ENCODE measurements around the gene CASQ2.
A peak's percentile ranks its signal among the peaks of the same experiment; 100 is the strongest.

The CASQ2 gene

DNA sequence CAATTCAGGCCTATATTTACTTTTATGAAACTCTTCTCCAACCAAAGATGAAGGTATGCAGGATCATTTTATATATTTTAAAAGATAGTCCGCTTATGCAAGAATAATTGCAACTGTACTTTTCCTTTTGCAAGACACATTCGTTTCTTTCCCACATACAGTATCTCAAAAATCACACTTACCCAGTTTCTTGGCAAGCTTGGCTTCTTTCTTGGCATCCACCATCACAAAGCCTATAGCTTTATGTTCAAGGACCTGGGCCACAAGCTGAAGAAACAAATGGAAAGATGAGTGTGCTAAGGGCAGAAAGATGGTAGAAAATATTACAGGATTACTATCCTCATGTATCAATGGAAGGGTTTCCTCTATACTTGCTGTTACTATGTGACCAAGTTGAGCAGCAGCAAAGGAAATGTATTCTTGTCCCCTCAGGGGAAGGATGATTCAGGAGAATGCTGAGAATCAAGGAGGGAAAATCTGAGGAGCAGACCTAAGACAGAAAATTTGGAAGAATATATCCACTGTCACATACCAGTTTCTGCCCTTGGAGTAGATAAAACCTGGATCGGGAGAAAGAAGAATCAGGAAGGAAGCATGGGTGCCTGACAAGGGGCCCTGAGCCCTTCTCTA lies 23.8 kb downstream of the CASQ2 start:
- intact Hi-C loops (cut with DNase I) = no loop called here
- DNase-seq = no peak

DNA sequence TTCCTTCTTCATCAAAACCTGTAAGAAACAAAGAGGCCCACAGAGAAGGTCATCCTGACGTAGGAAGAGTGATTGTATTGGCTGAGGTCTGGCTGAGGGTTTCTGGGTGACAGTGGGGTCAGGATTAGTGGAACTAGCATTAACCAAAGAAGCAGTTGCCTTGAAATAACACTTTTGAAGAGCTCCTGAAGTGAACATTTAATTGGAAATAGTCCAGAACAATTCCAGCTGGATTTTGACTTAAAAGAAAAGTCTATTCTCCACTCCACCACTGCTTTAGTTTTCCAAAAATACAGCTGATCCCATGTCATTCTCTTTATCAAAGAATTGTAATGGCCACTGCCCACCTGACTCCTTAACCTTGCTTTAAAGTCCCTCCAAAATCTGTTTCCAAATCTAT lies 27.7 kb downstream of the CASQ2 start:
- DNase-seq = no peak
- intact Hi-C loops (cut with DNase I) = no loop called here

DNA sequence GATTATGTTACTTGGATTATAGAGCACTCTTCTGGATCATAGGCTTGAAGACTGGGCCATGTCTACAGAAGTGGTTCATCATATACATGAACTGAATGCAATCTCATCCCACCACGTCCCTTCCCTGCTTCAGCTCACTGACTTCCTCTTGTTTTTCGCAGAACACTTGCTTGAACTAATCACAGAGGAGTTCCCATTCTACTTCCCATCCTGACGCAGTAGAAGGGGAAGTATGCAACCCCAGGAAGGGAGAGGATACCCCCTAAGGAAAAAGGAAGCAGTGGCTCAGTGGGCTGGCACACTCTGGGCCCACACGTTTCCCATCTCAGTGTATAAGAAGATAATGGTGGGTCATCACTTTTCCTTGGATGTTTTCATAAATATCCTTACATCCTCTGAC lies 36.2 kb downstream of the CASQ2 start:
- intact Hi-C loops (cut with DNase I) = no loop called here
- no peak for DNase-seq

DNA sequence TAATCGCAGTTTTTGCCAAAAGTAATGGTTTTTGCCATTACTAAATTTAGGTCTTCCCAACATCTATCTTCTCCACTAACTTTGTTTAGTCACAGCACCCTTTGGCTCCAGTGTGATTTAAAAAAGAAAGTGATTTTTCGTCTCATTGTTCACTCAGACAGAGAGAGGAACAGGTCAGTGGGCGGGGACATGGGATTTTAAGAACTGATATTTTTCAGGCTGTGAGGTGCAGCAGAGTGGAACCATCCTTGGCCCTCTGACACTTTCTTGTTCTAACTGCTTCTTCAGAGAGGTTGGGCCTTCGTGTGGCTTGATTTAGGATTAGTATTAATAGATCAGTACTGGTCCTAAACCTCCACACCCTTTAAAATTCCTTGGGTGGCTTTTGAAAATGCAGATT lies 38.8 kb downstream of the CASQ2 start:
- no peak for DNase-seq
- intact Hi-C loops (cut with DNase I) = no loop called here

DNA sequence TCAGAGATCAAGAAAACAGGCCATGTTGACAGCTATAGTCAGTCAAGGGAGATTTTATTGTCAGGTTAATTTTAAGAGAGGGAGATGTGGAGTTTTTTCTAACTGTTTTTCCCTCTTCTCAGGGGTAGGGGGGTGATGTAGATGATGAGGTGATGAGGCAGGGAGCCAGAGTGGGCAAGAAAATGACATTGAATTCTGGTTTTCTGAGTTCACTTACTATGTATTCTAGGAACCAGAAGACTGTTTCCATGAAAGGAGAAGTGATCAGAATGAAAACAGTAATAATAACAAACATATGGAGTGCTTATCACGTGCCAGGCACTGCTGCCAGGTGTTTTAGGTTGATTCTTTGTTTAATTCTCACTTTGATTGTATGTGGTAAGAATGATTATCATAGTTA lies 40.2 kb downstream of the CASQ2 start:
- intact Hi-C loops (cut with DNase I) = no loop called here
- no peak for DNase-seq

DNA sequence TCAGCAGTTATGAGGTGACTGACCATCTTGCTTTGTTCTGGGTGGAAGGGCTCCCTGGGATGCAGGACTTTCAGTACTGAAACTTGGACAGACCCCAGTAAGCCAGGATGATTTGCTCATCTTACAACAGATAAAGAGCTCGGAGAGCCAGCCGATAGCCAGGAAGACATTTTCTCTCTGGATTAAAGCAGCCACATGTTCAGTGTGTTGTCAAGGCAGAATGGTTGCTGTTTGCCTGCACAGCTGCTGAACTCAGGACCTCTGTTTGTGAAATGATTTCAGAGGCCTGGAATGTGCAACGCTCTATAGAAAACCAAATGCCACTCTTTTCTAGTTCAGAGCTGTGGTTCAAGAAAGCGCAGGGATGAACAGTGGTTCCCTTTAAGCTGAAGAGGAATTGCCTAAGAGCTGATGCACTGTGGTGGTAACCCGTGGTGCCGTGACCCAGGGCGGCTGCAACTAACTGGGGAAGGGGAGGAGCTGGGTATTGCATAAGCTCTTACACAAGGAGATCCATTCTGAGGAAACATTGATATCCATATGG lies 40.7 kb downstream of the CASQ2 start:
- DNase-seq = no peak
- intact Hi-C loops (cut with DNase I) = no loop called here

DNA sequence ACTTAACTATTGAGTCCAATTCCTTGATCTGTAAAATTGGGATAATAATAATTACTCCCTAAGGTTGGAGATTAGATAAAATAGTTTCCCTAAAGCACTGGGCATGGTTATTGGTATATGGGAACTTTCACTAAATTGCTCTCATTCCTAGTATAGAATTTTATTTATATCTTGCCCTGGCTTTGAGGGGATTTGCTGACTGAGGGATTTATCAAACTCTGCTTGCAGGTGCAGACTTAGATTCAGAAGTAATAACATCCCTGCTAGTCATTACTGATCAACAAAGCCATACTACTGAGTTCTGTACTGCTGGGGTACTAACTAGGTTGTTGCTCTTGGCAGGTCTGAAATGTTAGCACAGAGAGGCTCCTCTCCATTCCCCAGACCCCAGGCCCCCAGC lies 41.9 kb downstream of the CASQ2 start:
- intact Hi-C loops (cut with DNase I) = no loop called here
- DNase-seq = no peak

DNA sequence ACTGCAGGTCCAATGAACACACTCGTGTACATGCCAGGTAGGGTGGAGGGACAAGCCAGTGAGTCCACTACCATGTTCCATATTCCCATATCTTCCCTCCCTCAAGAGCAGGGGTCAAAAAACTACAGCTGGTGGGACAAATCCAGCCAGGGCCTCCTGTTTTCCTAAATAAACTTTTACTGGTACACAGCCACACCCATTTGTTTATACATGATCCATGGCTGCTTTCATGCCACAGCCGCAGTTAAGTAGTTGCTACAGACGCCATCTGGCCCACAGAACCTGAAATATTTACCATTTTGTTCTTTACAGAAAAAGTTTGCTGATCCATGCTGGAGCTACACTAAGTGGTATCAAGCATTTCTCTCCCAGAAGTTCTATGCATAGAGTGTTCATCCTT lies 42.4 kb downstream of the CASQ2 start:
- intact Hi-C loops (cut with DNase I) = no loop called here

DNA sequence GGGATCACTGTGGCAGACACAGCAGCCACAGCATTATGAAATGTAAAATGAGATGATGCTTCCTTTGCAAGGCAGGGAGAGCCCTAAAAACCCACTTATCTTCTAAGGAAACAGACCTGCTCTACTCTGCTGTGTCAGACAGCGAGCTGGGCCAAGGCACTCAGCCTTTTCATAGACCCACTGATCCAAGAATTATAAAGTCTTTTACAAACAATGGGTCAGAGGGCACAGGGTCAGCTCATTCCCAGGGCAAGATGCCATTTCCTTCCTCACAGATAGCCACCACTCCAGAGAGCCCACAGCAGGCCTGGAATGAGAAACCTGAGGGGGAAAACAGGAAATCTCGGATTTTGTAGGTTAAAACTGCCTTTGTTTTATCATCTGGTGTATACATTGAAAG lies 42.9 kb downstream of the CASQ2 start:
- no peak for DNase-seq
- intact Hi-C loops (cut with DNase I) = no loop called here

More for the DNA sequence above, 42.4 kb downstream of the CASQ2 start:
- DNase-seq = no peak

DNA sequence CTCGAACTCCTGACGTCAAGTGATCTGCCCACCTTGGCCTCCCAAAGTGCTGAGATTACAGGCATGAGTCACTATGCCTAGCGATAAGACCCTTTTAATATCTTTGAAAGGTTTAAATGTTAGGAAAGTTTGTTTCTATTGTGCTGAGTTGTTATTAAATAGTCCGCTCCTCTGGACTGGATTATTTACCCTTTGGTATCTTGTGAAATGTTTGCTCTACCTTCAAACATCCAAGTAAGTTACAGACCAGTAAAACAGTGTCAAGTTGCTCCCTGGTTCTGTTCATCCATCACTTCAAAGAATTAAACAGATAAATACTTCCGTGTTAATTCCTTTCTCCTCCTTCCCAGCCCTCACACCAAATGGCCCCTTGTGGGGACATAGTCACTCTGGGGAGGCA lies 44.8 kb downstream of the CASQ2 start:
- intact Hi-C loops (cut with DNase I) = no loop called here
- no peak for DNase-seq

DNA sequence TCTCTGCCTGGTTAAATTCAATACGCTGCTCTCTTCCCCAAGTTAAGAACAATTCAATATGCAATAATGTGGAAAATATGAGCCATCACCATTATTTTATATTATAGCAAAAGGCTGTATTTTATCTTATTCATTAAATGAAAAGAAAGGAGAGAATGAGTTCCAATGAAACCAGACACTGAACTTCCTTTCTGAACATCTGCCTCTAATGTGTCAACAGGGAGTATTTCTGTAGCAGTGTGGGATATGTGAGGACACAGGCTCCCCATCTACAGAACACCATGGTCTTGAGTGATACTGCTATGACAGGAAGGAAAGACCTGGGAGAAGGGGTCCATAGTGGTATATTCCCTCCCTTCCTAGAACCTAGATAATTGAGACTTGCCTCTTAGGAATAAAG lies 46.3 kb downstream of the CASQ2 start:
- no peak for DNase-seq
- intact Hi-C loops (cut with DNase I) = no loop called here

DNA sequence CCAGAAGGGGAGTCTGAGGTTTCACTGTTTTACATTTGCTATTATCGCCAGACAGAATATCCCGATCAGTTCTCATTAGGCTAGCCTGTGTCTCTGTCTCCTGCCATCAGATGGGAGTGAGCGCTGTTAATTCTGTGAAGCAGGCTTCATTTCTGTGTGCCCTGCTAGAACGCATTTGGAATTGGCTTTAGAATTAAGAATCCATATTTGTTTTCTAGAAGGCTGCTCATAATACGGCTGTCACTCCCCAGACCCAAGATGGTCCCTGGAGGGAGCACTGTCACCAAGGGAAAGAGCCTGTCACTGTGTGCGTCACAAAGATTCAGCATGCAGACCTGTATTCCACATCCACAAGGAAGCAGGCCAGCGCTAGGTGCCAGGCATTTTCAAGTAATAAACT lies 49.2 kb downstream of the CASQ2 start:
- intact Hi-C loops (cut with DNase I) = loop anchor here (5.0 kb wide), 2 partner anchors 53 to 778 kb away; no protein-coding TSS in a partner anchor
- DNase-seq = no peak

DNA sequence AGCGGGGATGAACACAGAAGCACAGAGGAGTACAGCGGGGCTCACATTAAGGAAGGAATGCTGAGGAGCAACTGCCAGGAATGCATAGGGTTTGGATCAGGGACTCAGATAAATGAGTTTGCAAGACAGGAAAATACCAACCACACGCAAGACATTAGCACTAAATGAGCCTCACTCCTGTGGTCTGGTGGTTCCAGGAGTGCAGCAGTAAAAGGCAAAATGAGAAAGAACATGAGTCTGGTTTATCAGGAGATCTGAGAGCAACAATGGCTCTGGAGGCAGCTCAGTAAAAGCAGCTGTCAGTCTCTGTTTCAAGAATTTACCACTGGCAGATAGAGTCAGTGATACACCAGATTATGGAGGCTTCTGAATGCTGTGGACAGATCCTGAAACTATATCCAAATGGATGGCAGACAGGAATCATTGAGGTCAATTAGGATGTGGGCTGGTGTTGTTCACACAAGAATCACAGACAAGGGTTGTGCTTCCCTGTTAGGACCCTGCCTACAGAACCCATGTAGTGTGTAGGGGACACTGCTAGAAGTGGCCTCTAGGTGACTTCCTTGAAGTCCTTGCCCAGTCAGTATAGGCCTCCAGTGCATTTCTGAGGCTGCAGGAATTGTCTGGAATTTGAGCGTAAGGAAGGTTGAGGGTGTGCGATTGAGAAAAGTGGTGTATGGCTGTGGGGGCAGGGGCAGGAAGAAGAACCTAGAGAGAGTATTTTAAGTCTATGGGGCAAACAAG lies 50.3 kb downstream of the CASQ2 start:
- no peak for DNase-seq
- intact Hi-C loops (cut with DNase I) = loop anchor here (5.0 kb wide), 2 partner anchors 54 to 779 kb away; no protein-coding TSS in a partner anchor

DNA sequence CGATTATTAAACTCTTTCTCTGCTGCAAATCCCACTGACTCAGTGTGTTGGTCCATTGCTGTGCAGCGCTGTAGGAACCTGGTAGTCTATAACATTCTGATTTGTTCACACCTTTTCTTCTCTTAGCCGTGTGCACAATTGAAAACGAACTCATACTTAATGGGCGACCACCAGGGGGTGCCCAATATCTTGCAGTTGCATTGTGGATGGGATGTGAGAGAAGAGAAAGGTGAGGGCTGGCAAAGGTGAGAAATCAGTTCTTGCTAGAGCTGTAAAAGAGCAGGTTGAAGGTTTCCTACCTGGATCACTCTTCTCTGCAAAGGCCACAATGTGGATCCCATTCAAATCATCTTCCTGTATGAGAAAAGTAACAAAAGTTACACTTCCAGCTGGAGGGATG lies 51.0 kb downstream of the CASQ2 start:
- intact Hi-C loops (cut with DNase I) = loop anchor here (5.0 kb wide), 2 partner anchors 55 to 780 kb away; no protein-coding TSS in a partner anchor
- DNase-seq = peak in 7 of 10 donors; percentile 30 to 87 (median 47)

DNA sequence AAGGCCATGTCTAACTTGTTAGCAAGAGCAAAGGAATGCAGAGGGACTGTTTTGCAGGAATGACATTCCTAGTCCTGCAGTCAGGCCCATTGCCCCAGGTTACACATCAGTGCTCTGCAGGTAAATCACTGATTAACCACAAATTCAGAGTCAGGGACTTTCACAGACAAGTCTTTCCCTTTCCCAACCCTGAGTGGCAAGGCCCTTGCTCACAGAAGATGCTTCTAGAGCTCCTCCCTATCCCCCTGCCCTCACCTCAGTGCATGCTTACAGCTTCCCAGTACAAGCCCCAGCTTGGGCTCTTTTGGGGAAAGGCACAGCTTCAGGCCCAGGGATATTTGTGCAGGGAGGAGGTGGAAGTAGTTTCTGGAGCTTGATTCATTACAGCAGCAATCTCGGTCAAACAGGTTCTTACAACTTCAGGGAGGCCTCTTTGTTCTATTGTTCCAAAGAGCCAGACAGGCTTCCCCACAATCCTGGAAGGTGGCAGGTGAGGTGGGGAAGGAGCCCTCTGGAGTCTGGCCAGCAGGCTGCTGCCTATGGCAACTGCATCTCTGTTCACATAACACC lies 53.9 kb downstream of the CASQ2 start:
- intact Hi-C loops (cut with DNase I) = loop anchor here (5.0 kb wide), 2 partner anchors 58 to 783 kb away; no protein-coding TSS in a partner anchor
- DNase-seq = no peak

DNA sequence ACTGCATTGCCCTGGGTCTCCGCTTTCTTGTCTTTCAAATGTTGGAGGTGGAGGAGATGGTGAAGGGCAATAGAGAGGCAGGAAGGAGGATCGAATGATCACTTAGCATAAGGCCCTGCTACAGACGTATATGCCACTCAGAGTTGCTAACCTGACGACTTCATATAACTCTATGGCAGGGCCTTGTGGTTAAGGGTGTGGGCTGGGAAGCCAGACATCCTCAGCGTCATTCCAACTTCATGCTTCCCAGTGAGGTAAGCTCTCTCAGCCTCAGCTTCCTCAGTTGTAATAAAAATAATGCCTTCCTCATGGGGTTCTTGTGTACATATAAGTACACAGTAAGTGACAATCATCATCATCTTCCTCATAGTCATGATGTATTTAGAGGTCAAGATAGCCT lies 54.6 kb downstream of the CASQ2 start:
- DNase-seq = no peak
- intact Hi-C loops (cut with DNase I) = no loop called here

DNA sequence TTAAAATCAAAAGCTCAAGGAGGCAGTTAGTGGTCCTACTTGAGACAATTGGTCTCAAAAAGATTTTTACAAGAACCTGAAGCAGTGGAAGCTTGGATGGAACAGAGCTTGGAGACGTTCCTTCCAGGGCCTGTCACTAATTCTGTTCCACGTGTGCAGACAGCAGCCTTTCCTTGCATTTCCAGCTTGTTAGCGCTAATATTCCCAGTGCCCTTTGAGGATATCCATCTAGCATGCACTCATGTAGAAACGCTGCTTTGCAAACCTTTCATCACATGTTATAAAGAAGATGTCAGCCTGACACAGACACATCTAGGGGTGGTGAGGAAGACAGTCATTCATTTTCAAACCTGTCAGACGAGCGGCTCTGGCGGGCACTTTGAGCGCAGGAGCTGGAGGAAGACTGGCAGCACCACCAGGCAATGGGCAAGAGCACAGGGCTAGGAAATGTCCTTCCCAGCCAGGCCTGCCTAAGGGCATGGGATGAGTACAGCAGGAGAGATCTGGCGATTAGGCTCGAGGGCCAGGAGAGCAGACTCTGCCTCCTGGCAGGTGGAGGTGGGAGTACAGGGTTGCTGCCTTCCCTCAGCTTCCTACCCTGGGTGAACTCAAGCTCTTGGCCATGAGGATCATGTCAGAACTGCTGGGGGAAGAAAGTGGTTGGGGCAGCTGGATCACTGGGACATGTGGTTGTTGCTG lies 55.5 kb downstream of the CASQ2 start:
- DNase-seq = peak in 1 of 10 donors; percentile 43
- intact Hi-C loops (cut with DNase I) = no loop called here

DNA sequence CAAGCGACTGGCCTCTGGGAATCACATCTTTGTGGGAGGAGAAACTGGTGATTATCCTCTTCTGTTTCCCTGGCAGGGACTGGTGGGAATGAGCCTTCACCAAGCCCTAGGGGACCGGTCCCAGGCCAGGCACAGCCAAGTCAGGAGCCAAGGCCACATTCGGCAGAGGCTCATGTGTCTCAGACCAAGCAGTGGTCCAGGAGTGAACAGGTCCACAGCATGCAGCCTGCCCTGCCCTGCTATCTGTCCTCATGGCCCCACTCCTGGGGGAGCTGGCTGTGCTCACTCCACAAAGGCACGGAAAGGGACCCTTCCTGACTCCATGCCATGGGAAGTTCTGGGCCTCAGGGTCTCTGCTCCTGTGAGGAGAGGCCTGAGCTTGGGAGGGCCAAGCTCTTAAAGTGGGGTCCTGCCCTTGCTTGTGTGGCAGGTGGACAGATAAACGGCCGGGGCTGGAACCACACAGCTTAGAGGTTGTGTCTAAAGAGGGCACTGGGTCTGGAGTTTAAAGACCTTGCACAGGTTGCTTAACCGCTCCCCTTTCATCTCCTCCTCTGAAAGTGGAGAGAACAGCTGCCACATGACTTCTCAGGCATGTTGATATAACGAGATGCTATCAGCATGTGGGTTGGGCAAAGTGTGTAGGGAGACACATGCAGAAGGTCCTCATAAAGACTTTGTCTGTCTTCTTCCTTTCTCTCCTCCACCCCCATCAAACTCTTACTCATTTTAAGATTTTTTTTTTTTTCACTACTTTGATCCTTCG lies 57.5 kb downstream of the CASQ2 start:
- intact Hi-C loops (cut with DNase I) = no loop called here

DNA sequence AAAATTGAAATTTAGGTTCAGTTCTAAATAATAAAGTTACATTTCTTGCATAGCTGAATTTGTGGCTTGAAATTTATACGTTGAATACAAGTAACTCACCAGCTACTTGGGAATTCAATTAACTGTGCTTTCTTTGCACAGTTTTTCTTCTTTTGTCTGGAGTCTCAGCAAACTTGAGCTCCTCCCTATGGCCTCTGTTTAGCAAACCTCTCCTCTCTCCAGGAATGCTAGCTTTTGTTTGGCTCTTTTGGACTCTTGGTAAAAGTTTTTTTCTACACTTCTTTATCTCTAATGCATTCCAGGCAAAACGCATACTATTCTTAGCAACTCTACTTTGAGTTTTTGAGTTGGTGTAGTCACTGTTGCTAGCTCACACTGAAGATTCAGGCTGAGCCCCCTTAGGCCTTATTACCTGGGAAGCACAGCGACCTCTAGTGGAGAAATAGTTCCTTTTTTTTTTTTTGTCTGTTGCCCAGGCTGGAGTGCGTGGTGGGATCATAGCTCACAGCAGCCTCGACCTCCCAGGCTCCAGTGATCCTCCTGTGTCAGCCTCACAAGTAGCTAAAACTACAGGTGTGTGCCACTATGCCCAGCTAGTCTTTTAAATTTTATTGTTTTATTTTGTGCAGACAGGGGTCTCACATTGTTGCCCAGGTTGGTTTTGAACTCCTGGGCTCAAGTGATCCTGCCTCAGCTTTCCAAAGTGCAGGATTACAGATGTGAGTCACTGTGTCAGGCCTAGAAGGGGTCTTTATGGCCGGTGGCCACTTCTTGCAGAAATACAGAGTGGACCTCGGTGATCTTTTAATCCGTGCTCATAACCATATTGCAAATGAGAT lies 61.7 kb downstream of the CASQ2 start:
- no peak for DNase-seq
- intact Hi-C loops (cut with DNase I) = no loop called here

More for the DNA sequence above, 57.5 kb downstream of the CASQ2 start:
- DNase-seq = peak in 1 of 10 donors; percentile 51

All from posterior cingulate gyrus (tissue), 11 donors.